ENCODE measurements around the gene KLHL6.
"Not testable (repeated sequence)": the region's sequence is repeated elsewhere in the genome, so short reads cannot be mapped to it uniquely, and the experiment has no call there.

The KLHL6 gene

GRCh38 chr3:183524476-183524875, 31.0 kb downstream of the KLHL6 start:
- TF ChIP-seq ZFX (IDR thresholded peaks at IDR 0.05; ENCODE audit: borderline replicate concordance), result no peak
- TF ChIP-seq, protein P1, sequence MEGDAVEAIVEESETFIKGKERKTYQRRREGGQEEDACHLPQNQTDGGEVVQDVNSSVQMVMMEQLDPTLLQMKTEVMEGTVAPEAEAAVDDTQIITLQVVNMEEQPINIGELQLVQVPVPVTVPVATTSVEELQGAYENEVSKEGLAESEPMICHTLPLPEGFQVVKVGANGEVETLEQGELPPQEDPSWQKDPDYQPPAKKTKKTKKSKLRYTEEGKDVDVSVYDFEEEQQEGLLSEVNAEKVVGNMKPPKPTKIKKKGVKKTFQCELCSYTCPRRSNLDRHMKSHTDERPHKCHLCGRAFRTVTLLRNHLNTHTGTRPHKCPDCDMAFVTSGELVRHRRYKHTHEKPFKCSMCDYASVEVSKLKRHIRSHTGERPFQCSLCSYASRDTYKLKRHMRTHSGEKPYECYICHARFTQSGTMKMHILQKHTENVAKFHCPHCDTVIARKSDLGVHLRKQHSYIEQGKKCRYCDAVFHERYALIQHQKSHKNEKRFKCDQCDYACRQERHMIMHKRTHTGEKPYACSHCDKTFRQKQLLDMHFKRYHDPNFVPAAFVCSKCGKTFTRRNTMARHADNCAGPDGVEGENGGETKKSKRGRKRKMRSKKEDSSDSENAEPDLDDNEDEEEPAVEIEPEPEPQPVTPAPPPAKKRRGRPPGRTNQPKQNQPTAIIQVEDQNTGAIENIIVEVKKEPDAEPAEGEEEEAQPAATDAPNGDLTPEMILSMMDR (IDR thresholded peaks at IDR 0.05), result no peak
- H3K27ac ChIP-seq, result no peak overlapping the region

DNA sequence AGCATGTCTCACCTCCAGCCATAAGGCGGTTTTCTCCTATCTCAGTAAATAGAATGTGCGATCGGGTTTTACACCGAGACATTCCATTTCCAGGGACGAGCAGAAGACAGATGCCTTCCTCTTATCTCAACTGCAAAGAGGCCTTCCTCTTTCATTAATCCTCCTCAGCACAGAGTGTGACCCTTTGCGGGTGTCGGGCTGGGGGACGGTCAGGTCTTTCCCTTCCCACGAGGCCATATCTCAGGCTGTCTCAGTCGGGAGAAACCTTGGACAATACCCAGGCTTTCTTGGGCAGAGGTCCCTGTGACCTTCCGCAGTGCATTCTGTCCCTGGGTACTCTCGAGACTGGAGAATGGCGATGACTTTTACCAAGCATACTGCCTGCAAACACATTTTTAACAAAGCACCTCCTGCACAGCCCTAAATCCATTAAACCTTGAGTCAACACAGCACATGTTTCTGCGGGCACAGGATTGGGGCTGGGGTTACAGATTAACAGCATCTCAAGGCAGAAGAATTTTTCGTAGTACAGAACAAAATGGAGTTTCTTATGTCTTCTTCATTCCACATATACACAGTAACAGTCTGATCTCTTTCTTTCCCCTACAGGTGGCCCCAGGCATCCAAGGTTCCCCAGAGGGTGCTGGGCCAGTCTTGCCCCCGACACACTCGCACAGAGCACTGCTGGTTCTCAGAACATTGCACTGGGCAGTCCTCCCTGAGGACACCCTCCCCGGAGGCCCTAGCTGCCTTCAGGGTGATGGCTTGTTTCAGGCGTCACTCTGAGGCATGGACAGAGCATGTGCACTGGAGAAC, 34.6 kb downstream of the KLHL6 start:
- not testable (repeated sequence) for H3K27ac ChIP-seq

- H3K27ac ChIP-seq, result not testable (repeated sequence)
Measured at GRCh38 chr3:183520295-183520694, 35.2 kb downstream of the KLHL6 start.

DNA sequence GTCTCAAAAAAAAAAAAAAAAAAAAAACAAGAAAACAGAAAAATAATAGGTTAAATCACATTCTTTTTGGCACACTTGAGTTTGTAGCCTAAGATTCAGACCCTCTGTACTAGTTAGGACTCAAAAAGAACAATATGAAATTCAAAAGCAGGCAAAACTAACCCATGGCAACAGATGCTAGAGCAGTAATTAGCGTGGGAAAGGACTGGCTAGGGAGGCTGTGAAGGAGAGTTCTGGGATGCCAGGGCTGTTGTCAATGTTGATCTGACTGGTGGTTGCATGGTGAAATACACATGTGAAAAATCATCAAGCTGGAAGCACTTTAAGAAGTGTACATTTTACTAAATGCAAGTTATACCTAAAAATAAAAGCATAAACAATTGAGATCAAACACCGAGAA, 35.6 kb downstream of the KLHL6 start:
- no peak for TF ChIP-seq ZFX (IDR thresholded peaks at IDR 0.05; ENCODE audit: borderline replicate concordance)
- TF ChIP-seq, protein P1 (IDR thresholded peaks at IDR 0.05), result no peak
- H3K27ac ChIP-seq, result no peak overlapping the region

DNA sequence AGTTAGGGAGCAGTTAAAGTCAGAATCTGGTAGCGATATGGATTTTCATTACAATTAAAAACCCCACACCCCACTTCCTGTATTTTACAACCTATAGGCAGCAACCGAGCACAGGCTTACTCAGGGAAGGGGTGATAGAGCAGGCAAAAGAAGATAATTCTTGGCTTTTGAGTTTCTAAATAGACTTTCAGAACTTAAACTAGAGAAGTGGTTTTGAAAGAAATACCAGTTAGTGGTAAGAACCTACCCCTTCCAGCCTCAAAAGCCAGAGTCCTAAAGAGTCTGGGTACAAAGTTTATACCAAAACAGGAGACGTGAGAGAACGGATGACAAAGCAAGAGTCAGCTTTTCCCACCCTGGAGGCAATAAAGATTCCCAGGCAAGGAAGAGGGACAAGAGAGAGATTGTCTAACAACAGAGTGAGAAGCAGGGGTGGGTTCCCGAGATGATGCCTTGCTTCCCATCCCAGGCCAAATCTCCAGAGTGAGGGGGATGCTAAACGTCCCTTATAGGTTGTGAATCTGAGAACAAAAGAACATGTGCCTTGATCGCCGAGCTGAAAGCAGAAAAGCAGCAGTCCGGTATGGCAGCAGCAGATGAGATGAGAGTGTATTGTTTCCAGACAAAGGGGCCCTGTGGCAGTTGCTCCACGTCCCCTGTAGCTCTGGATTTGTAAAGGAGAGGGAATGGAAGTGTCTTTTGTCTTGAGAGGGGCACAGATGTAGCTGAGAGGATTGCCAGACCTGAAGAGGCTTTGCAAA, 36.8 kb downstream of the KLHL6 start:
- no peak overlapping the region for H3K27ac ChIP-seq
- no peak for TF ChIP-seq ZFX (IDR thresholded peaks at IDR 0.05; ENCODE audit: borderline replicate concordance)
- TF ChIP-seq, protein P1 (IDR thresholded peaks at IDR 0.05), result no peak

GRCh38 chr3:183517607-183518006, 37.9 kb downstream of the KLHL6 start:
- no peak overlapping the region for H3K27ac ChIP-seq
- no peak for TF ChIP-seq ZFX (IDR thresholded peaks at IDR 0.05; ENCODE audit: borderline replicate concordance)
- TF ChIP-seq, protein P1 (IDR thresholded peaks at IDR 0.05), result no peak

GRCh38 chr3:183515968-183516851, 39.3 kb downstream of the KLHL6 start:
- no peak overlapping the region for H3K27ac ChIP-seq
- no peak for TF ChIP-seq ZFX (IDR thresholded peaks at IDR 0.05; ENCODE audit: borderline replicate concordance)
- TF ChIP-seq, protein P1 (IDR thresholded peaks at IDR 0.05), result no peak
